Endothelial cell of umbilical vein (primary cell): Measurements from ENCODE around the gene XYLT1. TPM values are rescaled to one million over a fixed set of nuclear protein-coding genes. Genes with fewer than 3 reads are reported as not detected.

Source experiments
- BruUV-seq: library from RNA; stranded (reverse); fragments of 400-500 nt; replicated peaks from 2 replicates; lab custom pipeline; 2021; lab: Mats Ljungman, UMichigan
- CTCF ChIA-PET: fragments of 300-600, 350-600 bp; sonication (Branson Sonifier 250); formaldehyde crosslinking; loops from one replicate; lab custom pipeline; 2021; ENCODE audit warnings: antibody characterized with exemption, inconsistent platforms; lab: Charles Lee
- POLR2A ChIA-PET: fragments of 300-600, 350-600 bp; sonication (Branson Sonifier 250); formaldehyde crosslinking; loops from one replicate; lab custom pipeline; 2021; ENCODE audit warnings: antibody characterized with exemption, inconsistent platforms; lab: Charles Lee
- DNase-seq: peaks from one replicate; pipeline ENCODE4 v3.0.0-alpha.2; 2011; ENCODE audit warnings: low read depth, low spot score
- FAIRE-seq: peaks from 2 replicates; lab custom pipeline; 2011; peaks lifted over from hg19 to GRCh38; lab: Jason Lieb, UNC
- H2AFZ ChIP-seq: 2 replicates; pipeline ENCODE4 v1.6.0; 2012; ENCODE audit warnings: low read depth, low read length, control low read depth, inconsistent platforms
- H3K27ac ChIP-seq: 2 replicates; pipeline ENCODE4 v1.5.1; 2011; ENCODE audit warnings: low read depth, mild to moderate bottlenecking, control low read depth, low read length, moderate library complexity; ENCODE audit not compliant: insufficient read depth
- H3K27me3 ChIP-seq, 2 experiments: 2 replicates each; pipeline versions ENCODE4 v1.6.0 to v1.6.1; 2011; ENCODE audit warnings: low read length in 2 of 2, mixed read lengths in 1 of 2; ENCODE audit not compliant: control insufficient read depth in 2 of 2, insufficient read depth in 2 of 2
- H3K36me3 ChIP-seq, 2 experiments: 2 replicates in 1 of 2; 3 replicates in 1 of 2; pipeline ENCODE4 v1.5.1; 2011; ENCODE audit warnings: low read length in 2 of 2, mild to moderate bottlenecking in 1 of 2, moderate library complexity in 1 of 2; ENCODE audit not compliant: control insufficient read depth in 2 of 2, insufficient read depth in 2 of 2; ENCODE audit errors: extremely low read depth in 1 of 2
- H3K4me1 ChIP-seq: 3 replicates; pipeline ENCODE4 v1.5.1; 2011; ENCODE audit warnings: mild to moderate bottlenecking, low read length; ENCODE audit not compliant: control insufficient read depth, insufficient read depth; ENCODE audit errors: extremely low read depth
- H3K4me2 ChIP-seq: 2 replicates; pipeline ENCODE4 v1.6.1; 2011; ENCODE audit warnings: low read length, control low read depth, mixed read lengths; ENCODE audit not compliant: insufficient read depth
- H3K4me3 ChIP-seq, 3 experiments: fragments of 200-600 bp in 1 of 3; sonication (generic), shearing (Covaris generic) in 1 of 3; replicated peaks in 1 of 3; 2 replicates each; pipeline ENCODE4 v1.5.1; 2011 to 2016; ENCODE audit warnings: control low read depth in 3 of 3, low read length in 3 of 3, mild to moderate bottlenecking in 2 of 3, inconsistent platforms in 1 of 3, low read depth in 1 of 3, moderate library complexity in 1 of 3; ENCODE audit not compliant: insufficient read depth in 1 of 3
- H3K79me2 ChIP-seq: 2 replicates; pipeline ENCODE4 v1.6.0; 2012; ENCODE audit warnings: low read length, inconsistent platforms; ENCODE audit not compliant: control insufficient read depth, insufficient read depth
- H3K9ac ChIP-seq: replicated peaks from 2 replicates; pipeline ENCODE3; 2011; ENCODE audit warnings: low read length, control low read depth; ENCODE audit not compliant: insufficient read depth; ENCODE audit errors: extremely low read depth
- H3K9me1 ChIP-seq: replicated peaks from 3 replicates; pipeline ENCODE4 v1.6.0; 2011; ENCODE audit warnings: mild to moderate bottlenecking, low read length; ENCODE audit not compliant: control insufficient read depth, insufficient read depth; ENCODE audit errors: extremely low read depth
- H3K9me3 ChIP-seq: replicated peaks from 2 replicates; pipeline ENCODE4 v1.5.1; 2012; ENCODE audit warnings: low read length, inconsistent platforms; ENCODE audit not compliant: control insufficient read depth, insufficient read depth
- H4K20me1 ChIP-seq: replicated peaks from 2 replicates; pipeline ENCODE3; 2011; ENCODE audit warnings: mild to moderate bottlenecking, low read length; ENCODE audit not compliant: control insufficient read depth, insufficient read depth; ENCODE audit errors: extremely low read depth
- CTCF ChIP-seq, 2 donors: IDR thresholded peaks; 1 replicate in 1 of 2; 2 replicates in 1 of 2; pipeline ENCODE4 v1.5.1; 2011; ENCODE audit warnings: low read length in 2 of 2, mild to moderate bottlenecking in 2 of 2, moderate library complexity in 2 of 2, control low read depth in 1 of 2, inconsistent platforms in 1 of 2, low read depth in 1 of 2; ENCODE audit not compliant: insufficient read depth in 1 of 2; ENCODE audit errors: extremely low read depth in 1 of 2
- EZH2 ChIP-seq: IDR thresholded peaks from 2 replicates; pipeline ENCODE4 v1.6.1; 2012; ENCODE audit warnings: borderline replicate concordance, low read depth, mild to moderate bottlenecking, moderate library complexity, low read length, inconsistent platforms; ENCODE audit not compliant: severe bottlenecking
- FOS ChIP-seq: IDR thresholded peaks from 2 replicates; pipeline ENCODE4 v1.6.1; 2011; ENCODE audit warnings: mild to moderate bottlenecking, low read length, moderate library complexity, borderline replicate concordance; ENCODE audit not compliant: insufficient read depth
- GATA2 ChIP-seq: IDR thresholded peaks from 2 replicates; pipeline ENCODE4 v1.7.0; 2011; ENCODE audit warnings: low read depth, mild to moderate bottlenecking, moderate library complexity, mixed read lengths, low read length; ENCODE audit not compliant: insufficient read length, insufficient read depth
- JUN ChIP-seq: IDR thresholded peaks from 2 replicates; pipeline ENCODE4 v1.6.1; 2011; ENCODE audit warnings: borderline replicate concordance, low read depth; ENCODE audit not compliant: insufficient read length, insufficient read depth
- MYC ChIP-seq: IDR thresholded peaks from one replicate; pipeline ENCODE4 v1.6.1; 2011; ENCODE audit warnings: mild to moderate bottlenecking, low read depth, low read length
- POLR2A ChIP-seq: IDR thresholded peaks from 2 replicates; pipeline ENCODE4 v1.6.1; 2012; ENCODE audit warnings: low read depth, mild to moderate bottlenecking, control low read depth, low read length
- POLR2AphosphoS5 ChIP-seq: IDR thresholded peaks from 2 replicates; pipeline ENCODE4 v1.6.1; 2012; ENCODE audit warnings: low read depth, mild to moderate bottlenecking, control low read depth, low read length, moderate library complexity; ENCODE audit not compliant: insufficient read depth
- dilution Hi-C: fragments of 300-500 bp; cut with MboI; formaldehyde crosslinking; loops from one replicate; pipeline ENCODE4 v1.15.0; 2019; ENCODE audit warnings: low sequenced_read_pairs; ENCODE audit not compliant: extremely low pct_ligation_motif_present
- intact Hi-C: fragments of 100-400 bp; cut with micrococcal nuclease; formaldehyde crosslinking; loops from one replicate; pipeline ENCODE4 v1.10.0; 2022
- polyA plus RNA-seq, 4 experiments: library from polyadenylated mRNA; depleted of rRNA in 3 of 4; stranded (reverse) in 3 of 4; unstranded in 1 of 4; fragments of >200 nt; gene quantifications; 2 replicates each; pipeline versions ENCODE4 v1.2.1 to v1.2.3, GENCODE V29; 2011 to 2012; ENCODE audit warnings: missing spikeins in 1 of 4
- total RNA-seq: library from RNA; stranded (reverse); gene quantifications from 2 replicates; pipeline ENCODE4 v1.2.3, GENCODE V29; 2021
- TF ChIP-seq, protein P1 (sequence below): IDR thresholded peaks from 2 replicates; pipeline ENCODE4 v1.6.1; 2011; ENCODE audit not compliant: insufficient read depth, insufficient read length

The XYLT1 gene
- total and polyA plus RNA-seq, 2 donors (not counting 3 experiments of a cell fraction or from before 2014, with no cell fraction given): 0.63 to 2.9 TPM

- dilution Hi-C loops: no loop called here
- ChIA-PET POLR2A (no interaction called here), CTCF (no interaction called here)
- H3K4me1 ChIP-seq: peaks cover 34% of the 10 kb centered on the region
- TF ChIP-seq, protein P1, sequence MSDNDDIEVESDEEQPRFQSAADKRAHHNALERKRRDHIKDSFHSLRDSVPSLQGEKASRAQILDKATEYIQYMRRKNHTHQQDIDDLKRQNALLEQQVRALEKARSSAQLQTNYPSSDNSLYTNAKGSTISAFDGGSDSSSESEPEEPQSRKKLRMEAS: no peak
- TF ChIP-seq POLR2A (no peak), FOS (no peak), GATA2 (no peak), EZH2 (no peak), JUN (no peak), POLR2AphosphoS5 (no peak), CTCF (IDR thresholded peaks at IDR 0.05; ENCODE audit: extremely low read depth in 1 of 2, insufficient read depth in 1 of 2, low read depth in 1 of 2, low read length in 2 of 2) (no peak), MYC (no peak)
- DNase-seq (no peak), FAIRE-seq (no peak)
- no peaks in the 10 kb centered on the region for H3K9me1 ChIP-seq
- no peaks in the 10 kb centered on the region for H3K27me3 ChIP-seq
- H3K79me2 ChIP-seq: no peaks in the 10 kb centered on the region
- no TSS peak for BruUV-seq
- intact Hi-C loops: no loop called here
- H3K4me3 ChIP-seq: no peak overlapping the region
- H3K9ac ChIP-seq: no peak overlapping the region
- no peaks in the 10 kb centered on the region for H3K9me3 ChIP-seq
- H2AFZ ChIP-seq: no peak overlapping the region
- H4K20me1 ChIP-seq: no peaks in the 10 kb centered on the region
- H3K27ac ChIP-seq: no peak overlapping the region
- H3K36me3 ChIP-seq: no peaks in the 10 kb centered on the region
- H3K4me2 ChIP-seq: no peak overlapping the region
These were observed 104.3 kb downstream of the XYLT1 start for GRCh38 chr16:17366299-17366961.
